Fibroblast of lung (primary cell): ENCODE results near the gene CC2D2A.

Experiments used
- EZH2 ChIP-seq: IDR thresholded peaks from 2 replicates; pipeline ENCODE4 v1.5.1; 2012; ENCODE audit warnings: low read length, control low read depth, mild to moderate bottlenecking; ENCODE audit errors: missing control alignments
- TF ChIP-seq, protein P1 (sequence below), 2 donors: IDR thresholded peaks in 1 of 2; conservative IDR thresholded peaks in 1 of 2; 1 replicate in 1 of 2; 2 replicates in 1 of 2; pipeline ENCODE4 v1.5.1; 2011 to 2012; ENCODE audit warnings: low read length in 2 of 2, control low read depth in 1 of 2, inconsistent platforms in 1 of 2, low read depth in 1 of 2, mild to moderate bottlenecking in 1 of 2

- TF ChIP-seq EZH2: no peak
- TF ChIP-seq, protein P1, sequence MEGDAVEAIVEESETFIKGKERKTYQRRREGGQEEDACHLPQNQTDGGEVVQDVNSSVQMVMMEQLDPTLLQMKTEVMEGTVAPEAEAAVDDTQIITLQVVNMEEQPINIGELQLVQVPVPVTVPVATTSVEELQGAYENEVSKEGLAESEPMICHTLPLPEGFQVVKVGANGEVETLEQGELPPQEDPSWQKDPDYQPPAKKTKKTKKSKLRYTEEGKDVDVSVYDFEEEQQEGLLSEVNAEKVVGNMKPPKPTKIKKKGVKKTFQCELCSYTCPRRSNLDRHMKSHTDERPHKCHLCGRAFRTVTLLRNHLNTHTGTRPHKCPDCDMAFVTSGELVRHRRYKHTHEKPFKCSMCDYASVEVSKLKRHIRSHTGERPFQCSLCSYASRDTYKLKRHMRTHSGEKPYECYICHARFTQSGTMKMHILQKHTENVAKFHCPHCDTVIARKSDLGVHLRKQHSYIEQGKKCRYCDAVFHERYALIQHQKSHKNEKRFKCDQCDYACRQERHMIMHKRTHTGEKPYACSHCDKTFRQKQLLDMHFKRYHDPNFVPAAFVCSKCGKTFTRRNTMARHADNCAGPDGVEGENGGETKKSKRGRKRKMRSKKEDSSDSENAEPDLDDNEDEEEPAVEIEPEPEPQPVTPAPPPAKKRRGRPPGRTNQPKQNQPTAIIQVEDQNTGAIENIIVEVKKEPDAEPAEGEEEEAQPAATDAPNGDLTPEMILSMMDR (conservative IDR thresholded peaks at IDR 0.05 in 1 of 2, IDR thresholded peaks at IDR 0.05 in 1 of 2; ENCODE audit: low read depth in 1 of 2, low read length in 2 of 2): no peak
Measured at GRCh38 chr4:15488658-15489470, 19.2 kb downstream of the CC2D2A start.
